ENCODE measurements around the gene PFDN2. TPM values are rescaled to one million over a fixed set of nuclear protein-coding genes. Genes with fewer than 3 reads are reported as not detected.

Gene PFDN2
- total RNA-seq, 1 donor from 2014 or later, result 74.1 TPM

DNA sequence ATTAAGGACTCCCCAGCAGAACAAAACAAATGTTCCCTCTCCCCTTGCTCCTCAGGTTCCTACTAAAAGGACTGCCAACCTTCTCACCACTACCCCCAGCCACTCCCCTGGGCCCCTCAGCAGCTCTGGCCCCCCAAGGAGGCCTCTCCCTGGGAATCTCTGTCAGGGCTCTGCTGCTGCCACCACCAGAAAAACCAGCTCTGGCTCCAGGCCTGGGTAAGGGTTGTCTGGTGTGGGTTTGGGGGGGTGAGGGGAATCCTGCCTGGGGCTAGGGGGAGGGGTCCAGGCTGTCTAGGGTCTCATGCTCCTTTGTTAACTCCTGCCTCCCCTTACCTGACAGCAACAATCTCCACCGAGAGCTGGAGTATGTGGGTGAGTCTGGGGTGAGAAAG is 33.2 kb downstream of the PFDN2 start:
- Mint-ChIP-seq H3K27ac (no peak overlapping the region), H3K36me3 (no peaks in the 10 kb centered on the region), H3K9me3 (no peaks in the 10 kb centered on the region), H3K4me3 (no peak overlapping the region), H3K4me1 (peaks cover 21% of the 10 kb centered on the region), H3K27me3 (ENCODE audit: insufficient read depth, low read depth) (peaks cover 13% of the 10 kb centered on the region)
- H3K27me3 ChIP-seq, result no peaks in the 10 kb centered on the region
- H3K9me3 ChIP-seq (ENCODE audit: low read depth), result no peaks in the 10 kb centered on the region
- H3K4me1 ChIP-seq, result peaks cover 11% of the 10 kb centered on the region
- no peak for DNase-seq (ENCODE audit: low spot score)
- TF ChIP-seq CTCF (IDR thresholded peaks at IDR 0.05) (no peak), EZH2 (IDR thresholded peaks at IDR 0.05) (no peak), EZH2phosphoT487 (IDR thresholded peaks at IDR 0.05) (no peak)
- H3F3A ChIP-seq (ENCODE audit: low read depth), result no peaks in the 10 kb centered on the region
- H2AFZ ChIP-seq (replicated peaks), result no peak overlapping the region
- H3K27ac ChIP-seq, result no peak overlapping the region
- H3K4me3 ChIP-seq, result no peak overlapping the region
- no peaks in the 10 kb centered on the region for H3K79me2 ChIP-seq (ENCODE audit: low read depth)
- no peaks in the 10 kb centered on the region for H3K36me3 ChIP-seq
- H4K20me1 ChIP-seq (ENCODE audit: low read depth), result no peaks in the 10 kb centered on the region
- H3K9ac ChIP-seq, result no peak overlapping the region
- H3K4me2 ChIP-seq, result no peak overlapping the region

DNA sequence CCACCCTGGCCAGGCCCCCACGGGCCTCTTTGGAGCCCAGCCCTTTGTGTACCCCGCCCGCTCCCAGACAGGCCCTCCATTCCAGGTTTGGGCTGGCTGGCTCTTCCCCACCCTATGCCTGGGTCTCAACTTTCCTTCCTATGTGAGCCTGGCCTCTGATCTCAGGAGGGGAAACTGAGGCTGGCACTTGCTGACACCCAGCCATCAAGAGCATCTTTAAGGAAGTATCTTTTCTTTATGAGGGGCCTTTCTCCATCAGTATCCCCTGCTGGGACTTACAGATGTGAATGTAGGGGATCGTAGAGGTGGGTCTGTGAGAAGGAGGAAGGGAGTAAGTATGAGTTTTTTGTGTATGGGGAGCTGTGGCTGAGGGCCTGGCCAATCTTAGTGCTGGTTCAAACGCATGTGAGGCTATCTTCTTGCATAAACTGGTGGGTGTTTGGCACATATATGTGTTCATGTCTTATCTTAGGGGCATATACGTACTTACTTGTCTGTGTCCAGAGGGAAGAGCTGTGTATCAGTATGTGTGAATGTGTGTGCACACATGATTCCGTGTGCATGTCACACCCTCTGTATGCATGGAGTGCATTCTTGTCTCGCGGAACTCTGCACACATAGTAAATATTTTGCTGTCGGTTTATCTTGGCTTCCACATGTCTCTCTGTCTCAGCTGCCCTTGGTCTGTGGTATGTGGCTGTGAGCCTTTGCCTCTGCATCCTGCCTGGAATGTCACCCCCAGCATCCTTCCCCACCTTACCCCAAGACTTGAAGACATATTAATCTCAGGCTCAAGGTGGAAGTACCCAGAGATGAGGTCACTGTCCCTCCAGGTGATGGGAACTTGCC is 33.9 kb downstream of the PFDN2 start:
- DNase-seq (ENCODE audit: low spot score), result no peak
- H3K27me3 ChIP-seq, result no peaks in the 10 kb centered on the region
- peaks cover 11% of the 10 kb centered on the region for H3K4me1 ChIP-seq
- H3K27ac ChIP-seq, result no peak overlapping the region
- H3F3A ChIP-seq (ENCODE audit: low read depth), result no peaks in the 10 kb centered on the region
- TF ChIP-seq EZH2 (IDR thresholded peaks at IDR 0.05) (no peak), CTCF (IDR thresholded peaks at IDR 0.05) (no peak), EZH2phosphoT487 (IDR thresholded peaks at IDR 0.05) (no peak)
- Mint-ChIP-seq H3K36me3 (no peaks in the 10 kb centered on the region), H3K4me1 (peaks cover 21% of the 10 kb centered on the region), H3K9me3 (peaks cover 2% of the 10 kb centered on the region), H3K27me3 (ENCODE audit: insufficient read depth, low read depth) (peaks cover 14% of the 10 kb centered on the region), H3K27ac (no peak overlapping the region), H3K4me3 (no peak overlapping the region)
- no peak overlapping the region for H3K9ac ChIP-seq
- no peak overlapping the region for H2AFZ ChIP-seq (replicated peaks)
- H3K79me2 ChIP-seq (ENCODE audit: low read depth), result no peaks in the 10 kb centered on the region
- no peaks in the 10 kb centered on the region for H4K20me1 ChIP-seq (ENCODE audit: low read depth)
- no peak overlapping the region for H3K4me2 ChIP-seq
- no peak overlapping the region for H3K4me3 ChIP-seq
- no peaks in the 10 kb centered on the region for H3K36me3 ChIP-seq
- H3K9me3 ChIP-seq (ENCODE audit: low read depth), result no peaks in the 10 kb centered on the region

DNA sequence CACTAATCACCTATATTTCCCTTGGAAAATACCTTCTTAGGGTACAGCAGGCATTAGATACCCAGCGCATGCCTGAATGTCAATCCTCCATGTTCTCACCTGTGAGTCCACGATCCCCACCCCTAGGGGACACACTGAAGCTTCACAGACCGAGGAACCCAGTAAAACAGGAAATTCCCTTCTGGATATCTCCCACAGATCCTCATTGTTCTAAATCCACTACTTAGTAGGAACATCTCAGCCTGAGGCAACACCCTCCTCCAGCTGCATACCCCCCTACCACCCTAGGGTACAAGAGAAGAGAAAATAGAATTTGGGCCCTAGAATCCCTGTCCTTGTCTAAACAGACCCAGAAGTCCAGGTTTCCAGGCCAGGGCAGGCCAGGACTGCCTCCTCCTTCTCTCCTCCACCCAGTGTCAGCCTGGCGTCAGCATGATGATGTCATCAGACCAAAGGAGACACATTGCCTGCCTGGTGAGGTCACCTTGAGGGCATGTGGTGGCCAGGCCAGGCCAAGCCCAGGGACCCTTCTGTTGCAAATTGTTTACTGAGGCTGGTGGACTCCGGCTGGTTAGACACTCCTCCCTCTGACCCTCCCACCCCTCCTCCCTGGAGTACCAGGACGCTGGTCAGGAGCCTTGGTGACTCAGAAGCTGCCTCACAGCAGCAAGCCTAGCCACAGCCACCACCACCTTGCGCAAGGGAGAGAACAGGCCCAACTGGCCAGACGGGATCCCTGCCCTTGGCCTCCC is 34.7 kb downstream of the PFDN2 start:
- no peak overlapping the region for H3K27ac ChIP-seq
- no peak overlapping the region for H3K9ac ChIP-seq
- H3K4me3 ChIP-seq, result no peak overlapping the region
- no peaks in the 10 kb centered on the region for H3K27me3 ChIP-seq
- no peaks in the 10 kb centered on the region for H3K36me3 ChIP-seq
- TF ChIP-seq EZH2 (IDR thresholded peaks at IDR 0.05) (no peak), EZH2phosphoT487 (IDR thresholded peaks at IDR 0.05) (no peak), CTCF (IDR thresholded peaks at IDR 0.05) (no peak)
- Mint-ChIP-seq H3K27me3 (ENCODE audit: insufficient read depth, low read depth) (peaks cover 14% of the 10 kb centered on the region), H3K36me3 (no peaks in the 10 kb centered on the region), H3K4me3 (peak overlapping the region; percentile 18), H3K27ac (peak overlapping the region; percentile 69), H3K9me3 (peaks cover 3% of the 10 kb centered on the region), H3K4me1 (peaks cover 21% of the 10 kb centered on the region)
- H2AFZ ChIP-seq (replicated peaks), result no peak overlapping the region
- no peaks in the 10 kb centered on the region for H3K79me2 ChIP-seq (ENCODE audit: low read depth)
- no peak for DNase-seq (ENCODE audit: low spot score)
- no peaks in the 10 kb centered on the region for H3F3A ChIP-seq (ENCODE audit: low read depth)
- H4K20me1 ChIP-seq (ENCODE audit: low read depth), result no peaks in the 10 kb centered on the region
- peaks cover 11% of the 10 kb centered on the region for H3K4me1 ChIP-seq
- no peak overlapping the region for H3K4me2 ChIP-seq
- no peaks in the 10 kb centered on the region for H3K9me3 ChIP-seq (ENCODE audit: low read depth)
